Sigmoid colon (tissue), 4 donors: ENCODE data around the gene MAGOH.

Source experiments
- EP300 ChIP-seq, 4 donors: sonication (generic); formaldehyde crosslinking; IDR thresholded peaks; one replicate each; pipeline ENCODE4 v1.6.1; 2017; ENCODE audit warnings: antibody characterized with exemption in 4 of 4
- POLR2A ChIP-seq, 2 donors: fragments of 450-650 bp; IDR thresholded peaks; one replicate each; pipeline ENCODE4 v1.6.1; 2016; ENCODE audit warnings: antibody characterized with exemption in 2 of 2, mild to moderate bottlenecking in 2 of 2, moderate library complexity in 2 of 2
- POLR2AphosphoS5 ChIP-seq, 4 donors: sonication (generic); formaldehyde crosslinking; IDR thresholded peaks; one replicate each; pipeline ENCODE4 v1.6.1; 2017; ENCODE audit warnings: antibody characterized with exemption in 4 of 4
- TF ChIP-seq, protein P1 (sequence below), 4 experiments: fragments of 450-650 bp in 3 of 4; fragments of 200-600 bp in 1 of 4; IDR thresholded peaks; one replicate each; pipeline ENCODE4 v1.5.1; 2016 to 2019; ENCODE audit warnings: antibody characterized with exemption in 4 of 4, mild to moderate bottlenecking in 3 of 4, moderate library complexity in 2 of 4

DNA sequence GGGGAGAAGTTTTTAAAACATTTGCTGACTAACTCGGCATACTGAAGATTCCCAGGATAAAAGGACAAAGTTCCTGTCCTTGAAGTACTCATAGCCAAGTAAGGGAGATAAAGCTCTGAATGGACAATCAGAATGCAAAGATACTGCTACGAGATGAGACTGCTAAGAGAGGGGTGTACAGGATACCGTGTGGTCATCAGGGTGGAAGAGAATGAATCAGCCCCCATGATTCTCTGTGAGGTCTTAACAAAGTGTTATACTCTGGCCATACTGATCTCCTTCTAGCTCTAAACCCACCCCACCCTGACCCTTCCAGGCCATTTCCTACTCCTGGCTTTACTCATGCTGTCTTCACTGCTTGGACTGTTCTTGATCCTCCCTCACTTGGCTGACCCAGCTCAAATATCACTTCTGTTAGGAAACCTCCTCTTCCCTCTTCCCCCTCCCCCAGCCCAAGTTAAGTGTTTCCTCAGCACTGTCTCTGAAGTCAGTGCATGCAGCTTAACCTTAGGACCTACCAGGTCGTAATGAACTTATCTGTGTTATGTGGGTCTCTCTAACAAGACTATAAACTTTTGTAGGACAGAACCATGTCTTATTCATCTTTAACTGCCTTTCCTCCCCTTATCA is 15.8 kb upstream of the MAGOH start:
- no peak for TF ChIP-seq POLR2A (IDR thresholded peaks at IDR 0.05)
- TF ChIP-seq, protein P1, sequence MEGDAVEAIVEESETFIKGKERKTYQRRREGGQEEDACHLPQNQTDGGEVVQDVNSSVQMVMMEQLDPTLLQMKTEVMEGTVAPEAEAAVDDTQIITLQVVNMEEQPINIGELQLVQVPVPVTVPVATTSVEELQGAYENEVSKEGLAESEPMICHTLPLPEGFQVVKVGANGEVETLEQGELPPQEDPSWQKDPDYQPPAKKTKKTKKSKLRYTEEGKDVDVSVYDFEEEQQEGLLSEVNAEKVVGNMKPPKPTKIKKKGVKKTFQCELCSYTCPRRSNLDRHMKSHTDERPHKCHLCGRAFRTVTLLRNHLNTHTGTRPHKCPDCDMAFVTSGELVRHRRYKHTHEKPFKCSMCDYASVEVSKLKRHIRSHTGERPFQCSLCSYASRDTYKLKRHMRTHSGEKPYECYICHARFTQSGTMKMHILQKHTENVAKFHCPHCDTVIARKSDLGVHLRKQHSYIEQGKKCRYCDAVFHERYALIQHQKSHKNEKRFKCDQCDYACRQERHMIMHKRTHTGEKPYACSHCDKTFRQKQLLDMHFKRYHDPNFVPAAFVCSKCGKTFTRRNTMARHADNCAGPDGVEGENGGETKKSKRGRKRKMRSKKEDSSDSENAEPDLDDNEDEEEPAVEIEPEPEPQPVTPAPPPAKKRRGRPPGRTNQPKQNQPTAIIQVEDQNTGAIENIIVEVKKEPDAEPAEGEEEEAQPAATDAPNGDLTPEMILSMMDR (IDR thresholded peaks at IDR 0.05) = no peak
- no peak for TF ChIP-seq POLR2AphosphoS5 (IDR thresholded peaks at IDR 0.05)
- TF ChIP-seq EP300 (IDR thresholded peaks at IDR 0.05) = no peak
